DMS114 treated with DMSO at 0.1 percent for 48 hours (cell line): ENCODE measurements around the gene NPDC1.
"Not testable (repeated sequence)": the region's sequence is repeated elsewhere in the genome, so short reads cannot be mapped to it uniquely, and the experiment has no call there.

Source experiments
- DNase-seq: peaks from one replicate; lab custom pipeline; 2025; ENCODE audit not compliant: unreplicated experiment; lab: John Stamatoyannopoulos, UW

NPDC1 gene

DNA sequence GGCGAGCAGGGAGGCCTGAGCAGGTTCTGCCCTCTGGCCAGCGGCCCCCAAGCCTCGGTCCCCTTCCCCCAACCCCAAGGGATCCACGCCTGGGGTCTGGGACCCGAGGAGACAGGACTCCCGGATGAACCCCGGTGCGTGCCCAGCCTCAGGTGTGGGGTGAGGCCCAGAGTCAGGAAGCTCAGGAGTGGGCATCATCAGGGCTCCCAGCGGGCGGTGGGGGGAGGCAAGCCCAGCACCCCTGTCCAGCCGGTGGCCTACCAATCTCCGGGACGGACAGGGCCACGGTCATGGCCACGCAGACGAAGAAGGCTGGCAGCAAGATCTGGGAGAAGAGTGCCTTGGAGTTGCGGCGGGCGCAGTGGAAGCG lies 32.4 kb downstream of the NPDC1 start:
- DNase-seq = no peak

DNA sequence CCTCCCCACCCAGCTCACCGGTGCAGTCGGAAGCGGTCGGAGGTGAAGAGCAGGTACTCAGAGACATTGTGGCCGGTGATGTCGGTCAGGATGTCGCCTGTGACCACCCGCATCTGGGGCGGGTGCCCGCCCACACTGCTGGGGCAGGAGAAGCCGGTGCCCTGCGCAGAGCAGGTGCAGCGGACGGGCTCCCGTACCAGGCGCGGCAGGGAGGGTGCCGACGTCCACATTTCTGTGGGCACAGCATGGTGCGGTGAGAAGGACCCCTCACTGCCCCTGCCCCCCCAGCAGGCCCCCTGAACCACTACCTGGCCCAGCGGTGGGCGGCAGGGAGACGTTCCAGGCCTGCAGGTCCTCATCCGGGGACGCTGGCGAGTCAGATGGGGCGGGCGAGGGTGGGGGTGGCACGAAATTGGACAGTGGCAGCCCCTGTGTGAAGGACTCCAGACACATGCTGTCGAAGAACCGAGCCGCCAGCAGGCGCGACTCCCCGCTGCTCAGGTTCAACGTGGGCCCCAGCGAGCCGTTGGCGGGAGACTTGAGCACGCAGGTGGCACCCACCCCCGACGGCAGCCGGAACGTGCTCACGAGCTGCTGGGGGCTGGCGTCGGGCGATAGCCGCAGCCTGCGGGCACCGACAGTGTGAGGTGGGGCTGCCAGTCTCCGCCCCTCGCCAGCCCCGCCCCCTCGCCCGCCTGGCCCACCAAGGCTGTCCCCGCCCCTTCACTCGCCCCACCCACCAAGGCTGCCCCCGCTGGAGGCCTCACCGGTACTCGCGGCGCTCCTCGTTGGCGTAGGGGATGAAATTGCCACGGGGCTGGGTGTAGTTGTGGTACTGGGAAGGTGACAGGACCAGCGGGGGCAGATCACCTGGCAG lies 33.0 kb downstream of the NPDC1 start:
- no peak for DNase-seq

DNA sequence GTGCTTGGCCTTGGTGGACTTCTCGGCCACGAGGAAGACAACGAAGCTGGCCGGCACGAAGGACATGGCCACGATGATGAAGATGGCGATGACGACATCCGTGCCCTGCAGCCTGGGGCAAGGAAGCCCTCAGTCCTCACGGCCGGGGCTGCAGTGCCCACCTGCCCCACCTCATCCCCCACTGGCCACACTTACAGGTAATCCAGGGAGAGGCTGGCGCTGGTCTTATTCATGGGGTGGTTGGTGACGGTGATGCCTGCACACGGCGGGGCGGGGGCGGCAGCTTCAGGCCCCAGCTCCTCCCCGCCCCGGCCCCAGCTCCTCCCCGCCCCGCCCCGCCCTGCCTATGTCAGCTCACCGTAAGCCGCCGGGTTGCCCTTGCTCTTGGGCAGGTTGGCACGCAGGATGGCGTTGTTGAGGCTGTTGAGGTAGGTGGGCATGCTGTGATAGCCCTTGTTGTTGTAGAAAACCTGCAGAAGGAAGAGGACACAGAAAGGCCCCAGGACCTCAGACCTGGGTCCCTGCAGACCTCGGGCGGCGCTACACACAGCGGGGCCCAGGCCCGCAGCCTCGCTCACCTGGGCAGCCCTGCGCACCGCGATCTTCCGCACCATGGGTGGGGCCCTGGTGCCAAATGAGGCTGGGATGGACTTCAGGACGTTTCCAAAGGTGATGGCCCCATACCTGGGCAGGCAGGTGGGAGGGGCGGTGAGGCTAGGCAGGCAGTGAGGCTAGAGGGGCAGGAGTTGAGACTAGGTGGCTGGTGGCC lies 33.9 kb downstream of the NPDC1 start:
- DNase-seq = no peak

DNA sequence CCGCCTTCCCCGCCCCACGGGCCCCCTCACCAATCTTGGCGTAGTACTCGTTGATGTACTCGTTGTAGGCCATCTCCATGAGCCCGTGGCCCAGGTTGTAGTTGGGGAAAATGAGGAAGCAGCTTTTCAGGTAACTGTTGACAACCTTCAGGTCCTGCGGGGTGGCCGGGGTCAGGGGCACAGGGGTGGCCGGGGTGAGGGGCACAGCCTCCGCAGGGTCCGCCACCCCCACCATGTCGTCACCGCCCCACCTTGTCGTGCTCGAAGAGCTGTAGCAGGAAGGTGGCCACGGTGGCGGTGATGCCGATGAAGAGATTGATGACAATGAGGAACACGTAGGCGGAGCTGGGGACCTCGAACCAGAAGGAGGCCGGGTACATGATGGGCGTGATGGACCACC lies 34.8 kb downstream of the NPDC1 start:
- no peak for DNase-seq

DNA sequence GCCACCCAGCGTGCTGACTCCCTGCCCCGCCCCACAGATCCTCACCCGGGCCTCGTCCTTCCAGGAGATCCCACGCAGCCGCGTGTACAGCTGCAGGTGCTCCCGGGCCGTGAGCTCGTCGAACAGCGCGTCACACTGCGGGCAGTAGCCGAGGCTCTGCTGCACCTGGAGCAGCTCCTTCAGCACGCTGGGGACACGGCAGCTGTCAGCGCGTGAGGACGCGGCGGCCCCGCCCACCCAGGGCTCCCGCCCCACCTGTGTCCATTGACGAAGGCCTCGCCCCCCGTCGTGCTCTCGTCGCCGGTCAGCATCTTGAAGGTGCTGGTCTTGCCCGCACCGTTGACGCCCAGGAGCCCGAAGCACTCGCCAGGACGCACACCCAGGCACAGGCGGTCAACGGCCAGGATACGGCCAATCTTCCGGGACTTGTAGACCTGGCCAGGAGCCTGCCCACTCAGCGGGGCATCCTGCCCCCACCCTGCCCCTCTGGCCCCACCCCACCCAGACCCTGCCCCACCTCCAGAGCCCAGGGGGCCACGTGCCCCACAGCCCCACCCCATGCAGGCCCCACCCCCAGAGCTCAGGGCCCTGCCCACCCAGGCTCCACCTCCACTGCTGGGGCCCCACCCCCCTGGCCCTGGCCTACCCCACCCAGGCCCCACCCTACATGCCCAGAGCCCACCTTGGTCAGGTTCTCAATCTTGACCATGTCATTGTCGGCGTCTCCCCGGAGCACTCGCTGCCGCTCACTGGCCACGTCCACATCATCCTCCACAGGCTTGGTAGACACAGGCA lies 35.8 kb downstream of the NPDC1 start:
- no peak for DNase-seq

DNA sequence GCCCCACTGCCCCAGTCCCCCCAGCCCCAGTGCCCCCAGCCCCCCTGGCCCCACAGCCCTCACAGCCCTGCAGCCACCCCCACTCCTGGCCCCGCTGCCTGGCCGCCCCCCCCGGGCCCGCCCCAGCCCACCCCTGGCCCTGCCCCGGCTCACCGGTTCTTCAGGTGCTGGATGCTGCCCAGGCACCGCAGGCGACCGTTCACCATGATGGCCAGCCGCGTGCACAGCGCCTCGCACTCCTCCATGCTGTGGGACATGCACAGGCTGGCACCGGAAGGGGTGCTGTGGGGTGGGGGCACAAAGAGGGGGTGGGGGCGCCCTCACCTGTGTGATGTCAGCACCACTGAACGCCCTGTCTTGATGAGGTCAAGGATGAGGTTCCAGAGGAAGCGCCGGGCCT lies 36.8 kb downstream of the NPDC1 start:
- no peak for DNase-seq

DNA sequence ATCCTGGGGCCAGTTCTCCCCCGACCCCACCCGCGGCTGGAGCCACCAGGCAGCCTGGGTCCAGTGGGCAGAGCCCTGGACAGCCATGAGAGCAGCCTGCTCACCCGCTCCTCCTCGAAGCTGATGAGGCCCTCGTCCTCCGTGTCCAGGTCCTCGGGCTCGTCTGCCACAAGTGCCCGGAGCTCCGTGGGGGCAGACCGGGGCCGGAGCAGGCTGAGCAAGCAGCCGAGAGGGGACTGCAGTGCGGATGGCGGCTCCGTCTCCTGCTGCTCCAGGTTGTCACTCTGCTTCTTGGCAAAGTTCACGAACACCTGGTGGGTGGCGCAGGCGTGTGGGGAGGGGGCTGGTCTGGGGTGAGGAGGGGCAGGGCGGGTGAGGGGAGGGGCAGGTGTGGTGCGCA lies 37.7 kb downstream of the NPDC1 start:
- no peak for DNase-seq

DNA sequence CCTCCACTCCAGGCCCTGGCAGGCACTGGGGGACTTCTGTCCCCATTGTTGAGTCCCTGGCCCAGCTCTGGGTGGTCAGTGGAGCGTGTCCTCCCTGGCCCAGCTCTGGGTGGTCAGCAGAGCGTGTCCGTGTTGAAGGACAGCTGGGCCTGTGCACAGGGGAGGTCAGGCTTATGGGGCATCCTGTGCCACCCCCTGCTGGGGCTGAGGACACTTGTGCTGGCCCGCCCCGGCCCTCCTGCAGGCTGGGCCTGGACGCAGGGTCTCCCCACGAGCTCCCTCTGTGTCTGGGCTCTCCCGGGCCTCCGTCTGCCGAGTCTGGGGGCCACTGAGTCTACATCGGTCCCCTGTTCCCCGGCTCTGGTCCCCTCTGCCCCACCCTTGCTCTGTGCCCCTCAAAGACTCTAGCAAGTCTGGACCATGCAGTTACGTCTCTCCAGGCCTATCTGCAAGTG lies 38.1 kb downstream of the NPDC1 start:
- DNase-seq = no peak

DNA sequence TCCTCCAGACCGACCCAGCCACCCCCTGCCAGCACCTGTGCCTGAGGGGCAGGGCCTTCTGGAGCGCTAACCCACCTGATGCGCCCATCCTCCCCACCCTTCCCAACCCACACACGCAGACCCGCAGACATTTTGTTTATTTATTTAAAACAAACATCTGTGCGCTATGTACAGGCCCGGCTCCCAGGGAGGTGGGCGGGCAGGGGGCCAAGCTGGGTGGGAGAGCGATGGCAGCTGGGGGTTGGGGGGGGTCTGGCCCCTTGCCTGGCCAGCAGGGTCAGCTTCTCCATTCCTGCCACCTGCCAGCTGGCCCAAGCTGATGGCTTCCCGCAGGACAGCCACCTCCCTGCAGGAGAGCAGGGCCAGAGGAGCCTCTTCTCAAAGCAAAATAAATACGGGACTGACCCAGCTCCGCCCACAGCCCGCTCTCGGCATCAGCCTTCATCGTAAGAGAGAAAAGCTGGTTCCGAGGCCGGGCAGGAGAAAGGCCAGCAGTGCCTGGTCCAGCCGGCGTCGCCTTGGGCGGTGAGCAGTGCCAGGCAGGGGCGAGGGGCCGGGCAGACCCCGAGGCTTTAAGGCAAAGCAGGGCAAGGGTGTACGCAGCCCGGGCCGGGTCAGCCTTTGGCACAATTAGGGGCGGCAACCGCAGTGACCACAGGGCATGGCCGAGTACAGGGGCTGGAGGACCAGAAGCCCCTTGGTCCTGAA lies 38.7 kb downstream of the NPDC1 start:
- DNase-seq = no peak

DNA sequence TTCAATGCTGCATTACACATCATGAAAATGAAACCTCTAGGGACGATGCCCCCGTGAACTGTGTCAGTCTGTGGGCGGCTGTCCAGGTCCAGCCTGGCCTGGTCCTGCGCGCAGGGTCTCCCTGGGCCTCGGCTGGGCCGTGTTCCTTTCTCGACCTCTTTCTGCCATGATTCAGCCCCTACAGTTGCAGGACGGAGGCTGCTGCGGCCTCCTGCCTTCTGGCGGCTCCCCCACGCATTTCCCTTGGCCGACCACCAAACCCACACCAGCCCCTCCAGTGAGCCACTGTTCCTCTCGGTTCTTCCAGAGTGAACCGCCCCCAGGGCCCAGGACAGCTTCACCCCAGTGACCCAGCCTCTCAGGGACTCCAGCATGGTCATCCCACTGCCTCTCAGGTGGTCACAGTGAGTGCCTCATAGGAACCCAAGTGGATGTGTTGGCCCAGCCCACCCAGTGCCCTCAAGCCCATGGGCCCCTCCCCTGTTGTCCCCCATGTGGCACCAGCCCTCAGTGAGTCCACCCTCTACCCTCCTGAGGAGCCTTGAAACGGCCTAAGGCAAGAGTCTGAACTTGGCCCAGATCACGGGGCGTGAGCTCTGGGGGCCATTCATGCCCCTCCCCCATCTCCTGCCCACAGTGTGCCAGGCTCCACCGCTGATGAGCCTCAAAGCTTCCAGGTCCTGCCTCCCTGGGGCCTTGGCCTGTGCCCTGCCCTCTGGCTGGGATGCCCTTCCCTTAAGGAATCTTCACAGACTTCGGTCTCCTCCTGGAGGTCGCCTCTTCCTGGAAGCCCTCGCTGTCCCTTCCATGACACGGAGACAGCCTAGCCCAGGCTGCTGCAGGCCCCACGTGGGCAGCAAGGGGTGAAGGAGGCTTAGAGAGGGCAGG lies 39.6 kb downstream of the NPDC1 start:
- DNase-seq = no peak

DNA sequence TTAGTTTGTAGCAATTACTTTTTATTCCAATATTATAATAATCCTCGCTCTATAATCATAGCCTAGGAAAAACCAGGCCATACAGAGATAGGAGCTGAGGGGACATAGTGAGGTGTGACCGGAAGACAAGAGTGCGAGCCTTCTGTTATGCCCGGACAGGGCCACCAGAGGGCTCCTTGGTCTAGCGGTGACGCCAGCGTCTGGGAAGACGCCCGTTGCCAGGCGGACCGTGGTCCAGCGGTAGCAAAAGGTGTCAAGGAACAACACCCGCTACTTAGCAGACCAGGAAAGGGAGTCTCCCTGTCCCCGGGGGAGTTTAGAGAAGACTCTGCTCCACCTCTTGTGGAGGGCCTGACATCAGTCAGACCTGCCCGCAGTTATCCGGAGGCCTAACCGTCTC lies 41.7 kb downstream of the NPDC1 start:
- not testable (repeated sequence) for DNase-seq

DNA sequence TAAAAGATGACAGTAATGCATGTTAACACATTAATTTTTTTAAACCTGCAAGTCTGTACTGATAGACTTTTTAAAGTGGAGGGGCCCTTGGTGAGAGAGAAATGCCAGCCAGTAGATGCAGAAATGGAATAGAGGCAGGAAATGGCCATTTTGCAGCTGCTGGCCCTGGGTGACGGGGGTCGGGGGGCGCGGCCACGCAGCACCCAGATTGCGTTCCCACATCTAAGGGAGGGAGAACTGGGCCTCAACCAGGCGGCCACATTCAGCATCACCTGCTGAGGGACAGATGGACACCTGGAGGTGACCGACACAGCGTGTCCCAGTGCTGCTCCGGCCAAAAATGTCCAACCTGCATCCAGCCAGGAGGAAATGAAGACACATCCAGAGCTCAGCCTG lies 43.3 kb downstream of the NPDC1 start:
- DNase-seq = no peak

DNA sequence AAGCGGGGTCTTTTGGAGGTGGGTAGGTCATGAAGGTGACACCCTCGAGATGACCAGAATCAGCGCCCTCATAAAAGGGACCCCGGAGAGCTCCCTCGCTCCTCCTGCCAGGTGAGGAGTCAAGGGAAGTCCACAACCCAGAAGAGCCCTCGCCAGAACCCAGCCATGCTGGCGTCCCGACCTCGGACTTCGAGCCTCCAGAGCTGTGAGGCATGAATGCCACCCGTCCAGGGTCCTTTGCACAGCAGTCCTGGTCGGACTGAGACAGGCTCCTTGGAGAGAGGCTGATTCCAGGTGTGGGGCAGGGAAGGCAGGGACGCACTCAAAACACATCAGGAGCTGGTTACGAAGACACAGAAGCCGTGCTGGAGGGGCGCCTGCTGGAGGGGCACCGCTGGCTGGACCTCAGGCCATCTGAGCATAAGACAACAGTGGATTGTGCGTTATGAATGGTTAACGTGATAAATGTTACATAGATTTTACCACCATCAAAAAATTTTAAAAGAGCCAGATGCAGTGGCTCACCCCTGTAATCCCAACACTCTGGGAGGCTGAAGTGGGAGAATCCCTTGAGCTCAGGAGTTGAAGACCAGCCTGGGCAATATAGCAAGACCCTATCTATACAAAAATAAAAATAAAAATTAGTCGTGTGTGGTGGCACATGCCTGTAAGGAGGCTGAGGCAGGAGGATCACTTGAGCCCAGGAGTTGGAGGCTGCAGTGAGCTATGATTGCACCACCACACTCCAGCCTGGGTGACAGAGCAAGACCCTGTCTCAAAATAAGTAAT lies 43.9 kb downstream of the NPDC1 start:
- no peak for DNase-seq

DNA sequence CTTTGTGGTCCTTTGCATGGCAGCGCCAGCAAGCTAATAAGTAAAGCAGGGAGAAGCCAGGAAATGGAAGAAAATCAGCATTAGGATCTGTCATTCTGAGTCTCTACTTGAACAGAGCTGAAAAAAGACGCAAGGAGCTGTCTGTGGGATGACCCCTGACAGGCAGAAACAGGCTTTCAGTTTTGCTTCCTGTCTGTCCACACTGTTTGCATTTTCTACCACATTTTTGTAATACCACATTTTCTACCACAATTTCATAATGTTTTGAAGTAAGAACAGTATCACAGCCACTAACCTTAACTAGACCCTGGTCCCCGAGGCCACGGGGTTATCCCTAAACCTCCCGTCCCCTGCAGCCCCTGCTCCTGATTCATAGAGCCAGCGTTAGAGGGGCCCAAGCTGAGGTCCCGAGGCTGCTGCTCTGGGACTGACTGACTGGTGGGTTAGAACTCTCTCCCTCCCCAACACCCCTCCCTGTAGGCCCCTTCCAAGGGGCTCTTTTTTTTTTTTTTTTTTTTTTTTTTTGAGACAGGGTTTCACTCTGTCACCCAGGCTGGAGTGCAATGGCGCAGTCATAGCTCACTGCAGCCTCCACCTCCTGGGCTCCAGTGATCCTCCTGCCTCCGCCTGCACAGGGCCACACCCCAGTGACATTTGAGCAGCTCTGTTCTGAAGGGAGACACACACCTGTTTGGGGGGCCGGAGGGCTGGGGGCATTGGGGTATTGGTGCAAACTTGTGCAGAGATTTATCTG lies 45.6 kb downstream of the NPDC1 start:
- DNase-seq = no peak

DNA sequence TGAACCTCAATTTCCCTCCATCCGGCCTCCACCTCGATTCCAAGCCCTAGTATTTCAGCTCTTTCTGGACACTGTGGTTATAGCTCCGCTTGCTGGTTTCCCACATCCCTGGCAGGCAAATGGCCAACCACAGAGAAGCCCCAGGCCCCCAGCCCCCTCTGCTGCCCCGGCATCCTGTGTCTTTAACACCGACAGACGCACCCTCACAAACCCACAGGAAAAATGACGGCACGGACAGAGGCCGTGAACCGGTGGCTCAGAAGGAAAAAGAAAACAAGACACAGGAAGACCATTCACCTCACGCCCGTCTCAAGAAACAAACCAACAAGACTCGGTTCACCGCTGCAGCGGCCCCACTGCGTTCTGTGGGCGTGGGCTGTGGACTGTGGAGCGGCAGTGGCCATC lies 48.1 kb downstream of the NPDC1 start:
- DNase-seq = no peak

DNA sequence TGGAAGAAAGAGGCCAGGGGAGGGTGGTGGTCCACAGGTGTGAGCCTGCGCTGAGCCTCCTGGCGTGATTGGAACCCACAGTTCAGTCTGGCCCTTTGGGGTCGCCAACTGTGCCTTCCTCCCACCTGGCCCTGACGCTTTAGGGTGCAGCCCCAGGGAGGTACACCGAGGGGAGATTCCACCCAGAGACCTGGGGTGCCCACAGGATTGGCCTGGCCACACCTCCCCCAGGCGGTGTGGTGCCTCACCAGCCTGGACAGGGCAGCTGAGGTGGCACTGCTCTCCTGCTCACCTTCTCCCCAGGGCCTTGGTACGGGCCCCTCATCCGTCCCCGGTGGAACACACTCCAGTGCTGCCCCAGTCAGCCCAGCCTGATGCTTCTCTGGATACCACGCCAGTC lies 48.6 kb downstream of the NPDC1 start:
- no peak for DNase-seq

DNA sequence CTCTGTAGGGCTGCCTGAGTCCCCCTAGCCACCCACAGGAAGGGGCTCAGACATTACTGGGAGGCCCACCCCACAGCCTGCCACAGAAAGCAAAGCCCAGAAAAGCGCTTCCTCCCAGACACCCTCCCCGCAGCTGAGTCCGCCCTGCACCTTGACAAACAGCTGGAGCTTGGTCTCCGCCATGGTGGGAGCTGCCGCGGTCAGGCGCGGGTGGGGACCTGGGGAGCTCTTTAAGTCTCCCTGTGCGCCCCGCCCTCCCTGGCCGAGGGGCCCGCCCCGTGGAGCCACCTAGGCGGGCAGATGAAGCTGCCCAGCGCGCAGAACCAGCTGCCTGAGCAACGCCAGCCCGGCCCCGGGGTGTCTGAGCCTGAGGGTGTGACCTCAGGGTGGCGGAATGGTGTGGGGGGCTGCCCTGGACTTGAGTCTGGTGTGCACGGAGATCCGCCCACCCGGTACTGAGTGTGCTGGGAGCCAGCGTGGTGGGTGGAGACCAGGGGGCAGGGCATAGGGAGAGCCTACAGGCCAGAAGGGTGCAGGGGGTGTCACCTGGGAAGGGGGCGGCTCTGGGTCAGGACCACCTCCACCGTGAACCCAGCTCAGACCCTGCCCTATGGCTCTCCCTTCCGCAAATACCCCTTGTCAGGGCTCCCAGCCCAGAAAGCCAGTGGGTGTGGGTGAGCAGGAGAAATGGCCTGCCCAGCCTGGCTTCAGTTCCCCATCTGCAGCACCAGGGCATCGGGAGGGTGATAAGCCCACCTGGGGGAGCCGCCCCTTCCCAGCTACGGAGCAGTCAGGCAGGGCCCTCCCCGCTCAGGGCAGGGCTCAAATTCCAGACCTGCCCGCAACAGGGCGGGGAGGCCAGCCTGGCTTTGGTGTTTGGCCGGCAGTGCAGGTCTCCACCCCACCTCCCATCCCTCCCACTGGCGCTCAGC lies 49.4 kb downstream of the NPDC1 start, which contains the start of gene CLIC3:
Gene CLIC3, minus strand, starts transcription at position 208 of the 932 bp plus-strand sequence. Its CDS starts 25 bp downstream, at position 183.
- no peak for DNase-seq
